ENCODE results near the gene WDR62. TPM values are rescaled to one million over a fixed set of nuclear protein-coding genes. Genes with fewer than 3 reads are reported as not detected.

The WDR62 gene
- total and polyA plus RNA-seq, 8 donors: 3.7 to 6.7 (median 4.4) TPM

DNA sequence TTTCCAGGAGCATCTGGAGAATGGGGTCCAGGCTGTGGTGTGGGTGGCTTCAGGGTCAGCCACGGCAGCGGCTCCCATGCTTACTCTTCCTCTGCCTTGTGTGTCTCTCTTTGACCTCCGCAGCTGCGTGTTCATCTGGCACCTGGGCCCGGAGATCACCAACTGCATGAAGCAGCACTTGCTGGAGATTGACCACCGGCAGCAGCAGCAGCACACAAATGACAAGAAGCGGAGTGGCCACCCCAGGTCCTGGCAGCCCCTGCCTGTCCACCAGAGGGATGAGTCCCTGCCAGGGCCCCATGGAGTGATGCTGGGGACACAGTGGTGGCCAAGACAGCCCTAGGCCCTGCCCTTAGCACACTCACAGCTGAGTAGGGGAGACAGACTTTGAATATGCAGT, 37.9 kb downstream of the WDR62 start:
- intact Hi-C loops (cut with DNase I): no loop called here
- peaks cover 0 to 38% of the 10 kb centered on the region in 2 donors for H3K36me3 ChIP-seq
- H3K27ac ChIP-seq: no peak overlapping the region
- DNase-seq (no peak), ATAC-seq (no peak)
- H3K27me3 ChIP-seq: no peaks in the 10 kb centered on the region
- no peak overlapping the region for H3K4me3 ChIP-seq
- no peaks in the 10 kb centered on the region for H3K4me1 ChIP-seq
- H3K9me3 ChIP-seq: no peaks in the 10 kb centered on the region
- TF ChIP-seq, protein P1, sequence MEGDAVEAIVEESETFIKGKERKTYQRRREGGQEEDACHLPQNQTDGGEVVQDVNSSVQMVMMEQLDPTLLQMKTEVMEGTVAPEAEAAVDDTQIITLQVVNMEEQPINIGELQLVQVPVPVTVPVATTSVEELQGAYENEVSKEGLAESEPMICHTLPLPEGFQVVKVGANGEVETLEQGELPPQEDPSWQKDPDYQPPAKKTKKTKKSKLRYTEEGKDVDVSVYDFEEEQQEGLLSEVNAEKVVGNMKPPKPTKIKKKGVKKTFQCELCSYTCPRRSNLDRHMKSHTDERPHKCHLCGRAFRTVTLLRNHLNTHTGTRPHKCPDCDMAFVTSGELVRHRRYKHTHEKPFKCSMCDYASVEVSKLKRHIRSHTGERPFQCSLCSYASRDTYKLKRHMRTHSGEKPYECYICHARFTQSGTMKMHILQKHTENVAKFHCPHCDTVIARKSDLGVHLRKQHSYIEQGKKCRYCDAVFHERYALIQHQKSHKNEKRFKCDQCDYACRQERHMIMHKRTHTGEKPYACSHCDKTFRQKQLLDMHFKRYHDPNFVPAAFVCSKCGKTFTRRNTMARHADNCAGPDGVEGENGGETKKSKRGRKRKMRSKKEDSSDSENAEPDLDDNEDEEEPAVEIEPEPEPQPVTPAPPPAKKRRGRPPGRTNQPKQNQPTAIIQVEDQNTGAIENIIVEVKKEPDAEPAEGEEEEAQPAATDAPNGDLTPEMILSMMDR (IDR thresholded peaks at IDR 0.05): no peak

DNA sequence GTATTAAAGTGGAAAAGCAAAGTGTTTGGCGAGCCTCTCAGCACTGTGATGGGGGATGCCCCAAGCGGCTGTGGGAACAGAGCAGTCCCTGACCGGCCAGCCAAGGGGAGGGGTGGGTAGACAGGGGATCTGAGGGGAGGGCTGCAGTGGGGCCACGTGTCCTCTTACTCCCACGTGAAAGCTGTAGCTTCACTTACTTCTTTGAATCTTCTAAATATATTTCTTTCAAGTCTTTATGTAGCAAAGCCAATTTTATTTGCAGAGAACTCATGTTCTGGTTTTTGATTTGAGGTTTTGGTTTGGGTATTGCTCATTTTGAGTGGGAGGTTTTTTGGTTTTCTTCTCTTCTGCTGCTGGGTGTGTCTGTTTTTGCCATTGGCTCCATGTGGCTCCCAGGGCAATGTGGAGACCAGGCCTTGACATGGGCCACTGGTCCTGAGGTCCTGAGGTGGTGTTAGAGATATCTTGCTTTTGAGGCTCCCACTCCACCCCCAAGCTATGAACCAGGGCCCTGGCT, 38.5 kb downstream of the WDR62 start:
- no peaks in the 10 kb centered on the region for H3K9me3 ChIP-seq
- H3K4me1 ChIP-seq: no peaks in the 10 kb centered on the region
- DNase-seq (no peak), ATAC-seq (no peak)
- H3K27ac ChIP-seq: no peak overlapping the region
- H3K4me3 ChIP-seq: no peak overlapping the region
- peaks cover 0 to 37% of the 10 kb centered on the region in 2 donors for H3K36me3 ChIP-seq
- TF ChIP-seq, protein P1 (IDR thresholded peaks at IDR 0.05): no peak
- intact Hi-C loops (cut with DNase I): no loop called here
- H3K27me3 ChIP-seq: no peaks in the 10 kb centered on the region

DNA sequence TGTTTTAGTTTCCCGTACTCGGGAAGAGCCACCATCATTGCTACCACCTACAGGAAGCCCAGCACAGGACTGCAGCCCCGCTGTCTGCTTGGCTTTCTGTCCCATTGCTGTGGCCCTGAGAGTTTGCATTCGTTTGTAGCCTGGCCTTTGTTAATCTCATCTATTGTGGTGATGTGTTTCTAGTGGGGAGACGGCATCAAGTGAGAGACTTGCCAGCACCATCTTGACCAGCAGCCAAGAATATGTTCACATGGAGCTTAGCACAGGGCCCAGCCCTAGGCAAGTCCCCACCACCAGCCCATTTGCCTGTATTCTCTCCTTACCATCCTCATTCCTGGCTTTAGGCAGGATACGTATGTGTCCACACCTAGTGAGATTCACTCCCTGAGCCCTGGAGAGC, 39.0 kb downstream of the WDR62 start:
- Histone ChIP-seq H3K4me1 (no peaks in the 10 kb centered on the region), H3K9me3 (no peaks in the 10 kb centered on the region), H3K27ac (no peak overlapping the region), H3K27me3 (no peaks in the 10 kb centered on the region), H3K36me3 (peaks cover 0 to 32% of the 10 kb centered on the region in 2 donors), H3K4me3 (no peak overlapping the region)
- TF ChIP-seq, protein P1 (IDR thresholded peaks at IDR 0.05): no peak
- DNase-seq: no peak
- intact Hi-C loops (cut with DNase I): no loop called here
- no peak for ATAC-seq

DNA sequence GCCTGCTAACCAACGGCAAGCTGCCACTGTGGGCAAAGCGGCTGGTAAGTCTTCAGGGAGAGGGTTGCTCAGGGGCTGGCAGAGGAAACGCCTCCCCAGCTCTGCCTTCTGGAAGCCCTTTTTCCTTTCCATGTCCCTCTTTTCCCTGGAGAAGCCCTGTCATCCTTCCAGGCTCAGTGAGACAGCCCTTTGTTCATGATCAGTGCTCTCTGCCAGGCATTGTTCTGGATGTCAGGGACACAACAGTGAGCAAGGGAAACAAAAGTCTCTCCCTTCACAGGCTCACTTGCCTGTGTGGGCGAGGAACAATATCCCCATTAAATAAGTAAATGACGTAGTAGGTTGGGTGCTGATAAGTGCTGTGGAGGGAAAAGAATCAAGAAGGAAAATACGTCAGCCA, 42.3 kb downstream of the WDR62 start:
- DNase-seq (no peak), ATAC-seq (no peak)
- Histone ChIP-seq H3K9me3 (no peaks in the 10 kb centered on the region), H3K27ac (no peak overlapping the region), H3K4me3 (no peak overlapping the region), H3K4me1 (no peaks in the 10 kb centered on the region), H3K36me3 (peaks cover 0 to 28% of the 10 kb centered on the region in 2 donors), H3K27me3 (no peaks in the 10 kb centered on the region)
- intact Hi-C loops (cut with DNase I): no loop called here
- TF ChIP-seq, protein P1 (IDR thresholded peaks at IDR 0.05): no peak

DNA sequence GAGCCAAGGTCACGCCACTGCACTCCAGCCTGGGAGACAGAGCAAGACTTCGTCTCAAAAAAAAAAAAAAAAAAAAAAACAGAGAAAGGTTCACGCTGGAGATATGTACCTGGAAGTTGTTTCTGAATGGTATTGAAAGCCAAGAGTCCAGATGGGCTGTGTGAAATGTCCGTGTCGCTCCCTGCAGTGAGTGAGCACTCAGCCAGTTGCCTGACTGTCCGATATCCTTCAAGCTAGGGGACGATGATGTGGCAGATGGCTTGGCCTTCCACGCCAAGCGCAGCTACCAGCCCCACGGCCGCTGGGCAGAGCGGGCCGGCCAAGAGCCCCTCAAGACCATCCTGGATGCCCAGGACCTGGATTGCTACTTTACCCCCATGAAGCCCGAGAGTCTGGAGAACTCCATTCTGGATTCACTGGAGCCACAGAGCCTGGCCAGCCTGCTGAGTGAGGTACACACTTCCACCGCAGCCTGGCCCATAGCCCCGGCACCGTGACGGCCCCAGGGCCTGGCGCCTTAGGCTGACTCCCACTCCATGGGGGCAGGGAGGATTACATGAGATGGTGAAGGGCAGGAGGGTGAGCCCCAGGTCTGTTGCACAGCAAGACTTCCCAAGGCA, 44.6 kb downstream of the WDR62 start:
- intact Hi-C loops (cut with DNase I): no loop called here
- Histone ChIP-seq H3K27me3 (no peaks in the 10 kb centered on the region), H3K4me3 (no peak overlapping the region), H3K27ac (no peak overlapping the region), H3K4me1 (no peaks in the 10 kb centered on the region), H3K36me3 (peaks cover 0 to 50% of the 10 kb centered on the region in 2 donors), H3K9me3 (no peaks in the 10 kb centered on the region)
- ATAC-seq (no peak), DNase-seq (no peak)
- TF ChIP-seq, protein P1 (IDR thresholded peaks at IDR 0.05): no peak

Data from left lung (tissue), 10 donors.